Activated T-cell treated with anti-CD3 and anti-CD28 coated beads for 1 hour (primary cell): Measurements from ENCODE around the gene PAXX.
A peak's percentile ranks its signal among the peaks of the same experiment; 100 is the strongest.

ENCODE experiments used
- DNase-seq: peaks from one replicate; pipeline ENCODE4 v3.0.0-alpha.2; 2020; ENCODE audit warnings: low read depth

Gene PAXX

GRCh38 chr9:136965771-136966484, 26.3 kb upstream of the PAXX start:
- DNase-seq: no peak

- DNase-seq: no peak
These were observed 23.7 kb upstream of the PAXX start for GRCh38 chr9:136968333-136969127.

GRCh38 chr9:136969150-136969549, 23.1 kb upstream of the PAXX start:
- DNase-seq: no peak

- no peak for DNase-seq
These were observed 22.4 kb upstream of the PAXX start for GRCh38 chr9:136969774-136970173.

- DNase-seq: no peak
These were observed 21.9 kb upstream of the PAXX start for GRCh38 chr9:136970361-136970760.

GRCh38 chr9:136971746-136972145, 20.5 kb upstream of the PAXX start:
- no peak for DNase-seq

- DNase-seq: no peak
These were observed 19.9 kb upstream of the PAXX start for GRCh38 chr9:136972335-136972734.

GRCh38 chr9:136972743-136973142, 19.5 kb upstream of the PAXX start:
- DNase-seq: no peak

- no peak for DNase-seq
These were observed 18.3 kb upstream of the PAXX start for GRCh38 chr9:136973618-136974617.

- DNase-seq: no peak
These were observed 17.2 kb upstream of the PAXX start for GRCh38 chr9:136974817-136975535.

- DNase-seq: no peak
These were observed 16.6 kb upstream of the PAXX start for GRCh38 chr9:136975644-136976043.

GRCh38 chr9:136977223-136977622, 15.0 kb upstream of the PAXX start, which contains the start of gene PTGDS:
Gene PTGDS (plus strand): TSS chr9:136977504. CDS start chr9:136977579, 75 bp downstream.
- DNase-seq: no peak

- no peak for DNase-seq
These were observed 14.6 kb upstream of the PAXX start for GRCh38 chr9:136977649-136978072.

- peak; percentile 63 for DNase-seq
These were observed 14.0 kb upstream of the PAXX start for GRCh38 chr9:136978073-136978864.

GRCh38 chr9:136978865-136979544, 13.2 kb upstream of the PAXX start:
- DNase-seq: no peak

- no peak for DNase-seq
These were observed 12.2 kb upstream of the PAXX start for GRCh38 chr9:136979769-136980587.

GRCh38 chr9:136980669-136981478, 11.3 kb upstream of the PAXX start:
- no peak for DNase-seq

- no peak for DNase-seq
These were observed 10.5 kb upstream of the PAXX start for GRCh38 chr9:136981588-136982231.
